ENCODE measurements around the gene CDK18. TPM values are rescaled to one million over a fixed set of nuclear protein-coding genes. Genes with fewer than 3 reads are reported as not detected.

Gene CDK18
- total and polyA plus RNA-seq, 4 donors: 2.4 to 3.7 (median 3.1) TPM

GRCh38 chr1:205514211-205515142, 10.0 kb downstream of the CDK18 start:
- TF ChIP-seq YY1 (IDR thresholded peaks at IDR 0.05) (no peak), EGR1 (IDR thresholded peaks at IDR 0.05; ENCODE audit: low read depth in 2 of 2) (no peak), CTCF (IDR thresholded peaks at IDR 0.05; ENCODE audit: low read depth, low read length, missing input control) (no peak), GABPA (IDR thresholded peaks at IDR 0.05 in 1 of 2, conservative IDR thresholded peaks at IDR 0.05 in 1 of 2) (no peak), FOXA1 (IDR thresholded peaks at IDR 0.05) (no peak), JUND (IDR thresholded peaks at IDR 0.05) (no peak), SP1 (IDR thresholded peaks at IDR 0.05) (no peak), NR2F2 (IDR thresholded peaks at IDR 0.05) (no peak)
- no peak for DNase-seq (ENCODE audit: low spot score)
- no peaks in the 10 kb centered on the region for H3K9me3 ChIP-seq (ENCODE audit: control insufficient read depth in 4 of 4, low read length in 3 of 4)
- no peaks in the 10 kb centered on the region for H3K36me3 ChIP-seq (ENCODE audit: control insufficient read depth in 4 of 4, insufficient read depth in 3 of 4, low read depth in 1 of 4, low read length in 3 of 4)
- no peaks in the 10 kb centered on the region for H3K27me3 ChIP-seq (ENCODE audit: control insufficient read depth in 4 of 4, insufficient read depth in 4 of 4, low read length in 3 of 4)
- no peak overlapping the region for H3K9ac ChIP-seq (ENCODE audit: low read depth in 1 of 2, low read length in 2 of 2)
- H3K27ac ChIP-seq (ENCODE audit: low read depth in 1 of 2, low read length in 2 of 2): no peak overlapping the region
- no peak overlapping the region for H3K4me3 ChIP-seq (ENCODE audit: low read depth in 1 of 3, low read length in 3 of 3)
- peaks cover 0 to 9% (median 4%) of the 10 kb centered on the region in 4 donors for H3K4me1 ChIP-seq (ENCODE audit: control insufficient read depth in 4 of 4, insufficient read depth in 4 of 4, low read length in 3 of 4)
- 79% methylated on average over 7 of the region's 7 CpGs for WGBS

GRCh38 chr1:205515781-205516253, 11.3 kb downstream of the CDK18 start:
- H3K27me3 ChIP-seq (ENCODE audit: control insufficient read depth in 4 of 4, insufficient read depth in 4 of 4, low read length in 3 of 4): no peaks in the 10 kb centered on the region
- TF ChIP-seq YY1 (IDR thresholded peaks at IDR 0.05) (no peak), RXRA (IDR thresholded peaks at IDR 0.05) (peak in 1 of 2 donors; percentile 37), NR2F2 (IDR thresholded peaks at IDR 0.05) (peak; percentile 80), MAX (IDR thresholded peaks at IDR 0.05) (no peak), CTCF (IDR thresholded peaks at IDR 0.05; ENCODE audit: low read depth, low read length, missing input control) (no peak), SP1 (IDR thresholded peaks at IDR 0.05) (peak; percentile 55), TAF1 (conservative IDR thresholded peaks at IDR 0.05) (no peak)
- no peak overlapping the region for H3K9ac ChIP-seq (ENCODE audit: low read depth in 1 of 2, low read length in 2 of 2)
- no peak for DNase-seq (ENCODE audit: low spot score)
- H3K4me1 ChIP-seq (ENCODE audit: control insufficient read depth in 4 of 4, insufficient read depth in 4 of 4, low read length in 3 of 4): peaks cover 0 to 6% (median 4%) of the 10 kb centered on the region in 4 donors
- no peaks in the 10 kb centered on the region for H3K9me3 ChIP-seq (ENCODE audit: control insufficient read depth in 4 of 4, low read length in 3 of 4)
- no peaks in the 10 kb centered on the region for H3K36me3 ChIP-seq (ENCODE audit: control insufficient read depth in 4 of 4, insufficient read depth in 3 of 4, low read depth in 1 of 4, low read length in 3 of 4)
- H3K4me3 ChIP-seq (ENCODE audit: low read depth in 1 of 3, low read length in 3 of 3): no peak overlapping the region
- WGBS: 78% methylated on average over 5 of the region's 5 CpGs
- peak overlapping the region; percentile 19 to 38 for H3K27ac ChIP-seq (ENCODE audit: low read depth in 1 of 2, low read length in 2 of 2)

GRCh38 chr1:205516362-205516761, 11.9 kb downstream of the CDK18 start:
- WGBS: 86% methylated on average over 4 of the region's 4 CpGs
- Histone ChIP-seq H3K36me3 (ENCODE audit: control insufficient read depth in 4 of 4, insufficient read depth in 3 of 4, low read depth in 1 of 4, low read length in 3 of 4) (no peaks in the 10 kb centered on the region), H3K9ac (ENCODE audit: low read depth in 1 of 2, low read length in 2 of 2) (no peak overlapping the region), H3K4me3 (ENCODE audit: low read depth in 1 of 3, low read length in 3 of 3) (no peak overlapping the region), H3K27ac (ENCODE audit: low read depth in 1 of 2, low read length in 2 of 2) (peak overlapping the region; percentile 11 to 38), H3K27me3 (ENCODE audit: control insufficient read depth in 4 of 4, insufficient read depth in 4 of 4, low read length in 3 of 4) (no peaks in the 10 kb centered on the region), H3K9me3 (ENCODE audit: control insufficient read depth in 4 of 4, low read length in 3 of 4) (no peaks in the 10 kb centered on the region), H3K4me1 (ENCODE audit: control insufficient read depth in 4 of 4, insufficient read depth in 4 of 4, low read length in 3 of 4) (peaks cover 0 to 6% (median 4%) of the 10 kb centered on the region in 4 donors)
- DNase-seq (ENCODE audit: low spot score): no peak
- TF ChIP-seq ATF3 (IDR thresholded peaks at IDR 0.05): no peak
- TF ChIP-seq CTCF (IDR thresholded peaks at IDR 0.05; ENCODE audit: low read depth, low read length, missing input control): no peak
- no peak for TF ChIP-seq ZBTB33 (IDR thresholded peaks at IDR 0.05)
